UCSD-AML1 (cell line): Measurements from ENCODE around the gene FRMPD4.

Experiments used
- DNase-seq: peaks from one replicate; lab custom pipeline; 2025; ENCODE audit not compliant: unreplicated experiment; lab: John Stamatoyannopoulos, UW

The FRMPD4 gene

DNA sequence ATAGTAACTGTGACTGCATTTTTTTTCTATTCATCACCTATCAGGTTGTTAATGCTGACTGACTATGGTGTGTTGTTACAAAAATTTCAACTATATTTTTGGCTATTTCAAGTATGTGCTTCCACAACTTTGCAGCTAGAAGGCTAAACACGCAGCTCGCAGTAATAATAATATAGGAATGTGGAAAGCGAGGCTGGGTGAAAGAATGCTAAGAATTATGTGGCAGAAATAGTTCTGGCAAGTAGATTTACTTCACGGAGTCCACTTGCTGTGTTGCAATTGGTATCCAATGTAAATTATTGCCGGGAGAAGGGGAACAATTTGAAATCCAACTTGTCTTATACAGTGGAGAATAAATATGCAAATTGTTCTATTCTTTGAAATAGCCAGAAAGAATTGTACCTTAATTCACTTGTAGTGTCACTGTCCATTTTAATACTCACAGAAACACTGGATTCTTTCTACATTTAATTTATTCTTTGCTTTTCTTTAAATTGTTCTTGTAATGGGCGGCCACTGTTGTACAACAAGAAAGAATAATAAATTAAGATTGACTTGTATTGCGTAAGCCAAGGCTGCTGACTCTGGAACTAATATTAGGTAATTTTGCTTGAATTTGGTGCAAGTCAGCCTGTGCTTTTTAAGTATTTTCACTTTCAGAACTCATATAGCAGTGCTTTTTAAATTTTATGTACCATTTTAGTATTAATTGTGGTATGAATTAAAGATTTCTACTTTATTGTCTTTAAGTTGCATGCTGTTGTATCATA lies 154.9 kb downstream of the FRMPD4 start:
- DNase-seq = no peak

GRCh38 chrX:12297353-12297752 lies 159.1 kb downstream of the FRMPD4 start:
- no peak for DNase-seq

GRCh38 chrX:12301288-12301687 lies 163.0 kb downstream of the FRMPD4 start:
- no peak for DNase-seq

GRCh38 chrX:12304261-12304660 lies 166.0 kb downstream of the FRMPD4 start:
- no peak for DNase-seq

- no peak for DNase-seq
Measured at GRCh38 chrX:12307961-12308360, 169.7 kb downstream of the FRMPD4 start.

DNA sequence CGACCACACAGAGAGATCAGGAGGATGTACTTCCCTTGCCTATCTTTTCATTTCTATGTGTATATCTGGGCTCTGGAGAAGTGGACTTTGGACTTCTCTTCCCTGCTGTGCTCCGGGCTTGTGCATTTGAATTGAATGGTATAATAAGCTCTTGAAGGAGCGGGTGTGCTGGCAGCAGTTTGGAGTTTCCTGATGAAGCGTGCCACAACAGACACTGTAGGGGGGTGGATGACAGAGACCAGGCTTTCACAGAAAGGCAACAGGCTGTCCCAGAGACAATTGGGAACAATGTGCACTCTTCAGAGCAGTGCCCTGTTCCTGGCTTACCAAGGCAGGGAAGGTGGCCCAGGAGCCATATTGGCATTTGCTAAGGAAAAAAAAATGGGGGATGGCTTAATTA lies 170.1 kb downstream of the FRMPD4 start:
- no peak for DNase-seq

- no peak for DNase-seq
Measured at GRCh38 chrX:12309040-12309743, 170.9 kb downstream of the FRMPD4 start.

- no peak for DNase-seq
Measured at GRCh38 chrX:12309744-12310076, 171.4 kb downstream of the FRMPD4 start.

GRCh38 chrX:12314651-12315050 lies 176.4 kb downstream of the FRMPD4 start:
- no peak for DNase-seq

GRCh38 chrX:12315526-12315925 lies 177.3 kb downstream of the FRMPD4 start:
- no peak for DNase-seq

DNA sequence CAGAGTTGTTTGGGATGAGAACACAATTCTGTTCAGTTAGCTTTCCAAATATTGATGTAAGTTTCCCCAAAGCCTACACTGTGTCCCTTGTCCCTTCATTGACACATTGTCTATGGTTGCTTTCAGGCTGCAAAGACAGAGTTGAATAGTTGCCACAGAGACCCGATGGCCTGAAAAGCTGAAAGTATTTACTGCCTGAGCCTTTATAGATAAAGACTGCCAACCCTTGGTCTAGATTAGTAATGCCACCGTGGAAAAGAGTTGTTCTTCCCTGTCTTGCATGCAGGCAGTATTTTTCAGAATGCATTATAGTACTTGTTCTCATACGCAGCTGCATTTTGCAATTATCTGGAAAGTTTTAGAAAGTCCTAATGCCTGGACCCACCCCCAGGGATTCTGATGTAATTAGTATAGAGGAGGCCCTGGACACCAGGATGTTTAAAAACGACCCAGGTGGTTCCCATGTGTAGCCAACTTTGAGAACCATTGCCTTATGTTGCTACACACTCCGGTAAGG lies 180.8 kb downstream of the FRMPD4 start:
- no peak for DNase-seq

- DNase-seq = no peak
Measured at GRCh38 chrX:12319992-12320391, 181.7 kb downstream of the FRMPD4 start.

DNA sequence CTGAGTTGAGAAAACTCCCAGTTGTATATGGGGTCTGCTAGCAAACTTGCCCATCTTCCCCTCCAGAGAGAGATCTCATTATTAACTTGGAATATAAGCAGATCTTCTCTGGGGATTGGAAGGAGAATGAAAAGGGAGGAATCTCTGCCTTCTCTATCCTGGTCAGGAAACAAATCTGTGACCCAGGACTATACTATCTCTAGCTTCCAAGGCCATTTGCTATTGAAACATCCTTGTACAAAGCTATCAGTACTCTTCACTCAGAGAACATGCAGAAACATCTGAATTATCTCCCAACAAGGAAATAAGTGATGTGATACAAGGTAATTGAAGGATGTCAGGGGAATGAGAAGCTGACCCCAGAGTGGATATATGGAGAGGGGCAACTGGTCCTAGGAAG lies 183.8 kb downstream of the FRMPD4 start:
- no peak for DNase-seq

DNA sequence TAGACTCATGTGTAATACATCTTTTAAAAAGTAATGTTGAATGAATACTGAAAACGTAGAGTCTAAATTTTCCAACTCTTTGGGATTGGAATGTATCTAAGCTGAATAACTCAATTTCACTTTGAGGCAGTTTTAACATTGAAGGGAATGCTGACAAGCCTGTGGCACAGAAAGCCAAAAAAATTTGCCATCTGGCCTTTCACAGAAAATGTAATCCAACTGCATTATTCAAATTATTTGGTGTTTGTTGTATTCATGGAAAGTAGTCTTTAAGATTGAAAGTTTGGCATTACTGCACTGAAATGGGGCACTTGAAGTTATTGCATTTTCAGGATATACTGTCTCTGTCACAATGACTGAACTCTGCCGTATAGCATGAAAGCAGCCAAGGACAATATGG lies 186.9 kb downstream of the FRMPD4 start:
- no peak for DNase-seq

DNA sequence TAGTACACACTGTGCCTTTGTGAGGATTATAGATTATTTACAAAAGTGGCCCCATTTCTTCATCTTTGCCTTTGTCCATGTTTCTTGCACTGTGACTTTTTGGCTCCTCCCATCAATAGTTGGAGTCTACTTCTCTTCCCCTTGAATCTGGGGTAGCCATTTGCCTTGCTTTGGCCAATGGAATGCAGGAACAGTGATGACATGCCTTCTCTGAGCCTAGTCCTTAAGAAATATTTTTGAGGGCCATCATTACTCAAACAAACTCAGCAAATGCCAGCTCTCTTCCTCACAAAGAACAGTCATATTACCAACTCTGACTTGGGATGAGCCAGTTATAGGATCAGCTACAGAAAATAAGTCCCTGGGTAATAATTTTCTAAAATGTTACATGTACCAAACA lies 189.6 kb downstream of the FRMPD4 start:
- no peak for DNase-seq

- DNase-seq = no peak
Measured at GRCh38 chrX:12329476-12329875, 191.2 kb downstream of the FRMPD4 start.

- no peak for DNase-seq
Measured at GRCh38 chrX:12330841-12331240, 192.6 kb downstream of the FRMPD4 start.

DNA sequence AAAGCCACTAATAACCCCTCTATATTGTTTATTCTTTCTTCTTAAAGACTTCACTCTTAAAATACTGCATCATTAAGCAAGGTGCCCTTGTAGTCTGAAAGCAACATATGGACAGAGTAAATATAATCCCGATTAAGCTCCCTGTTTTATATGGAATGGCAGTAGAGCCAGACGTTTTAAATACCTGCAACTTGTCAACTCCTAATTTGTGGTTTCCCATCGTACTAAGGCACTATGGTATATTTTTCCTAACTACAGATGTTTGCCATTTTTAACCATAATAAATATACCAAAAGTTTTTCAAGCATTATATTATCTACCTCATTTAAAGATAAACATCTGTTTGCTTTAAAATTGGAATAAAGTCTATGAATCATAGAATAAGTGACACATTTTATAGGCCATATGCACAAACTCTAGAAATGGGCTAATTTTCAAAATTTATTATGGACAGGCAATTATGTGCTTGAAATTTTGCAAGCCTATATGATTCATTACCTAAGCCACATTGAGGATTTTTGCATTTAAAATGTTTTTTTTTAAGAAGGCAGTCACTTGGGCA lies 194.6 kb downstream of the FRMPD4 start:
- no peak for DNase-seq

DNA sequence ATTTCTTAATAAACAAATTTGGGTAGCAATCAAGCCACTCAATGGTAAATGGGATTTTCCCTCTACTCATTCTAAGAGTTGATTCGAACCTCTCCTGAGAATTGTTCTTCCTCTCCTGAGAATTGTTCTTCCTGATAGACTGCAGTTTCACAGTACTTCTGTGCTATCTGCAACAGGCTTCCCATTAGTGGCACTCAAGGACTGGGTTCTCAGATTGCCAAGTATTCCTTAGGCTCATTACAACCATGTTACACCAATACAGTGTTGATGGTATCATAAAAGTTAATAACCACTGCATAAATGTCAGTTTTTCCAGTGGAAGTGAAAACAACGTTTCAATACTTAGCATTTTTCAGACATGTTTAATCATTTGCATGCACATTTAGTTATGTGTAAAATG lies 201.6 kb downstream of the FRMPD4 start:
- DNase-seq = no peak

DNA sequence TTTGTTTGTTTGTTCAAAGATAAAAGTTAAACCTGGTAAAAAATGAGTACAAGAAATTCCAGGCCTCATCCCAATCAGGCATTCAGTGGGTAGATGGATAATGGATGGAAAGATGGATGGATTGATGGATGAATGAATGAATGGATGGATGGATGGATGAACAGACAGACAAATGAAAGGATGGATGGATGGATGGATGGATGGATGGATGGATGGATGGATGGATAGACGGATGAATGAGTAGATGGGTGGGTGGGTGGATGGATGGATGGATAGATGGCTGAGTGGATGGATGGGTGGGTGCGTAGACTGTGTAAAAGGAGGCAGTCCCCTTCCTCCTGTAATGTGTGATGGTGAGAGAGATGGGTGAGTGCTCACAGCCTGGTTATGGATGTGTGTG lies 206.7 kb downstream of the FRMPD4 start:
- DNase-seq = no peak

GRCh38 chrX:12349201-12349600 lies 210.9 kb downstream of the FRMPD4 start:
- DNase-seq = no peak

DNA sequence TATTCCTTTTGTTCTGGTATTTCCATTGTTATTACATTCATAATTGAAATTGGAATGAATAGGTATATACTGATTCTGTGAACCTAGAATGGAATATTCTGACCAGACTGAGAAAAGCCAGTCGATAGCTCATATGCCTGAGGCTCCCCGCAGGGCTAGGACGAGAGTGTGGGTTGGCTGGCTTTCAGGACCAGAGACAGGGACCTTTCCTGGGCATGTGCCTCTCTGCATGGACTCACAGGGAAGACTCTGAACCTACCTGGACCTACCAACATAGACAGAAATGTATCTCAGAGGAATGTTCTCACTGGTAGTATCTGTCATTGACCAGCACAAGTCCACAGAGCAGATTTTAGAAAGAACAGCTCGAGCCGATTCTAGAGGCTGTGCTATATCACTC lies 214.6 kb downstream of the FRMPD4 start:
- DNase-seq = no peak
